B cell (primary cell): Measurements from ENCODE around the gene SERPINB6. TPM values are rescaled to one million over a fixed set of nuclear protein-coding genes. Genes with fewer than 3 reads are reported as not detected.
A peak's percentile ranks its signal among the peaks of the same experiment; 100 is the strongest.

ENCODE experiments used
- ATAC-seq: fragments of 200-7000 bp; cut with Tn5 transposase; one replicate; pipeline ENCODE4 v1.10.0; 2021; ENCODE audit warnings: low read depth, mild to moderate bottlenecking, moderate number of reproducible peaks, moderate library complexity
- CTCF ChIA-PET: fragments of 350-600 bp; sonication (Branson Sonifier 250); formaldehyde crosslinking; loops from one replicate; lab custom pipeline; 2021; ENCODE audit warnings: antibody characterized with exemption, inconsistent platforms; lab: Charles Lee
- POLR2A ChIA-PET: fragments of 350-600 bp; sonication (Branson Sonifier 250); formaldehyde crosslinking; loops from one replicate; lab custom pipeline; 2021; ENCODE audit warnings: antibody characterized with exemption; lab: Charles Lee
- DNase-seq: peaks from one replicate; pipeline ENCODE4 v3.0.0; 2013
- H2AFZ ChIP-seq: 2 replicates; pipeline ENCODE4 v1.6.1; 2012; ENCODE audit warnings: mild to moderate bottlenecking, low read depth, low read length; ENCODE audit not compliant: insufficient read depth, poor library complexity, severe bottlenecking
- H3K27ac ChIP-seq, 2 donors: 1 replicate in 1 of 2; 2 replicates in 1 of 2; pipeline ENCODE4 v1.5.1; 2012 to 2013; ENCODE audit warnings: low read length in 2 of 2, mild to moderate bottlenecking in 2 of 2, moderate library complexity in 1 of 2
- H3K27me3 ChIP-seq, 4 experiments: fragments of 200-600 bp in 1 of 4; sonication (generic) in 1 of 4; replicated peaks in 1 of 4; 1 replicate in 2 of 4; 2 replicates in 2 of 4; pipeline versions ENCODE4 v1.6.1 to v1.7.0; 2013 to 2016; ENCODE audit warnings: low read length in 3 of 4, mild to moderate bottlenecking in 2 of 4, mixed read lengths in 1 of 4, moderate library complexity in 1 of 4; ENCODE audit not compliant: insufficient read depth in 4 of 4, control insufficient read depth in 3 of 4; ENCODE audit errors: control extremely low read depth in 1 of 4
- H3K36me3 ChIP-seq, 2 experiments: replicated peaks in 1 of 2; 1 replicate in 1 of 2; 2 replicates in 1 of 2; pipeline versions ENCODE4 v1.6.1 to v1.7.1; 2013; ENCODE audit warnings: low read length in 1 of 2; ENCODE audit not compliant: insufficient read depth in 2 of 2, control insufficient read depth in 1 of 2; ENCODE audit errors: control extremely low read depth in 1 of 2, extremely low read depth in 1 of 2
- H3K4me1 ChIP-seq, 2 donors: fragments of 200-600 bp in 1 of 2; sonication (generic) in 1 of 2; 1 replicate in 1 of 2; 2 replicates in 1 of 2; pipeline versions ENCODE4 v1.5.1 to v1.6.1; 2013 to 2017; ENCODE audit warnings: low read length in 2 of 2; ENCODE audit not compliant: control insufficient read depth in 2 of 2, insufficient read depth in 2 of 2
- H3K4me2 ChIP-seq: replicated peaks from 2 replicates; pipeline ENCODE3; 2012; ENCODE audit warnings: mild to moderate bottlenecking, low read depth, low read length; ENCODE audit not compliant: poor library complexity, severe bottlenecking
- H3K4me3 ChIP-seq, 5 experiments: fragments of 200-600 bp in 1 of 5; sonication (generic) in 1 of 5; 1 replicate in 3 of 5; 2 replicates in 2 of 5; pipeline versions ENCODE4 v1.5.1 to v1.7.0; 2011 to 2016; ENCODE audit warnings: low read length in 4 of 5, mild to moderate bottlenecking in 4 of 5, low read depth in 2 of 5, control low read depth in 1 of 5, moderate library complexity in 1 of 5; ENCODE audit not compliant: insufficient read depth in 1 of 5; ENCODE audit errors: control extremely low read depth in 1 of 5, extremely low read depth in 1 of 5
- H3K79me2 ChIP-seq: fragments of 200-600 bp; sonication (generic); one replicate; pipeline ENCODE4 v1.6.0; 2016; ENCODE audit warnings: low read length; ENCODE audit not compliant: control insufficient read depth, insufficient read depth
- H3K9ac ChIP-seq: fragments of 200-600 bp; sonication (generic); 2 replicates; pipeline ENCODE4 v1.6.1; 2017; ENCODE audit warnings: mild to moderate bottlenecking, low read length, moderate library complexity
- H3K9me3 ChIP-seq, 3 donors: one replicate each; pipeline versions ENCODE4 v1.6.1 to v1.7.1; 2013; ENCODE audit warnings: low read length in 2 of 3; ENCODE audit not compliant: control insufficient read depth in 2 of 3, insufficient read depth in 1 of 3; ENCODE audit errors: control extremely low read depth in 1 of 3
- H4K20me1 ChIP-seq: 2 replicates; pipeline ENCODE4 v1.6.0; 2012; ENCODE audit warnings: mild to moderate bottlenecking, low read length; ENCODE audit not compliant: insufficient read depth, control insufficient read depth, poor library complexity, severe bottlenecking
- H3K27ac Mint-ChIP-seq: one replicate; pipeline ENCODE4 v1.8.0; 2021; ENCODE audit warnings: mixed read lengths
- H3K27me3 Mint-ChIP-seq: one replicate; pipeline ENCODE4 v1.8.0; 2021; ENCODE audit warnings: mixed read lengths
- H3K4me1 Mint-ChIP-seq: one replicate; pipeline ENCODE4 v1.8.0; 2021; ENCODE audit warnings: mixed read lengths
- H3K4me3 Mint-ChIP-seq: one replicate; pipeline ENCODE4 v1.8.0; 2021; ENCODE audit warnings: mixed read lengths
- H3K9me3 Mint-ChIP-seq: one replicate; pipeline ENCODE4 v1.8.0; 2022; ENCODE audit warnings: mixed read lengths; ENCODE audit not compliant: insufficient read depth
- CTCF ChIP-seq: fragments of 200-600 bp; IDR thresholded peaks from one replicate; pipeline ENCODE4 v1.8.0; 2022; ENCODE audit warnings: antibody characterized with exemption, mild to moderate bottlenecking
- EZH2 ChIP-seq: IDR thresholded peaks from 2 replicates; pipeline ENCODE4 v1.6.1; 2012; ENCODE audit warnings: borderline replicate concordance, low read depth, mild to moderate bottlenecking, moderate library complexity, low read length; ENCODE audit not compliant: insufficient read depth, poor library complexity, severe bottlenecking
- WGBS: methylation state at CpG from one replicate; pipeline ENCODE4 v1.1.5; 2013; ENCODE audit warnings: missing lambda C conversion rate; ENCODE audit not compliant: insufficient coverage; 5-methylcytosine and 5-hydroxymethylcytosine counted together
- intact Hi-C: fragments of 100-400 bp; cut with micrococcal nuclease; formaldehyde crosslinking; loops from one replicate; pipeline ENCODE4 v1.10.0; 2022
- polyA plus RNA-seq: library from polyadenylated mRNA; depleted of rRNA; stranded (reverse); fragments of >200 nt; gene quantifications from 2 replicates; pipeline ENCODE4 v1.2.3, GENCODE V29; 2012
- total RNA-seq, 2 donors: library from RNA; stranded (reverse); fragments of 120-200 nt in 1 of 2; gene quantifications; 1 replicate in 1 of 2; 2 replicates in 1 of 2; pipeline versions ENCODE4 v1.2.3 to v1.2.4, GENCODE V29; 2013 to 2022

Gene SERPINB6
- total and polyA plus RNA-seq, 2 donors (not counting 1 experiment from before 2014, with no cell fraction given), result 35.2 to 58.5 TPM

DNA sequence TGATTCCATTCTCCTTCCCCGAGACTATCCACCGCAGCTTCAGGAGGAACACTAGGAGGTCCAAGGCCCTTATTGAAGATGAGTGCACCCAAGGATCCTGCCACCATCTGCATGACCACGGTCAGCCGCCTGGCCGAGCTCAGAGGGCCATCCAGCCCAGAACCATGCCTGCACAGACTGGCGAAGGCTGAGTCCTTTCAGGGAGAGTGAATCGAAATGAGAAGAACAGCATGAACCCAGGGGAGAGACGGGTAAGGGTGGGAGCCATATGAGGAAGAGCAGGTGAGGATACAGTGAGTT lies 26.3 kb downstream of the SERPINB6 start:
- TF ChIP-seq EZH2 (no peak), CTCF (no peak)
- Mint-ChIP-seq H3K4me1 (peaks cover 64% of the 10 kb centered on the region), H3K27me3 (no peaks in the 10 kb centered on the region), H3K9me3 (no peaks in the 10 kb centered on the region), H3K4me3 (peak overlapping the region; percentile 66), H3K27ac (peak overlapping the region; percentile 79)
- intact Hi-C loops, result no loop called here
- peaks cover 0 to 11% of the 10 kb centered on the region in 2 experiments for H3K36me3 ChIP-seq
- no peaks in the 10 kb centered on the region for H3K79me2 ChIP-seq
- H3K27me3 ChIP-seq, result no peaks in the 10 kb centered on the region
- peak; percentile 12 for ATAC-seq
- WGBS, result 93% methylated on average over 6 of the region's 8 CpGs
- no peaks in the 10 kb centered on the region for H4K20me1 ChIP-seq
- no peak overlapping the region for H3K4me3 ChIP-seq
- peaks cover 0 to 19% (median 0%) of the 10 kb centered on the region in 3 donors for H3K9me3 ChIP-seq
- ChIA-PET CTCF (interaction anchor here (0.9 to 6.1 kb wide), 7 partner anchors 6 to 154 kb away, joined by 3 to 37 read pairs (median 8); no protein-coding TSS in a partner anchor), POLR2A (interaction anchor here (0.7 kb wide), 1 partner anchor 9 kb away, joined by 7 read pairs; no protein-coding TSS in a partner anchor)
- peak overlapping the region; percentile 60 for H3K4me2 ChIP-seq
- no peak overlapping the region for H3K9ac ChIP-seq
- no peak overlapping the region for H2AFZ ChIP-seq
- H3K4me1 ChIP-seq, result peaks cover 50 to 74% of the 10 kb centered on the region in 2 donors
- no peak overlapping the region for H3K27ac ChIP-seq
- peak; percentile 36 for DNase-seq

GRCh38 chr6:2944405-2945152 lies 26.8 kb downstream of the SERPINB6 start:
- Mint-ChIP-seq H3K27ac (peak overlapping the region; percentile 79), H3K4me1 (peaks cover 67% of the 10 kb centered on the region), H3K9me3 (no peaks in the 10 kb centered on the region), H3K27me3 (no peaks in the 10 kb centered on the region), H3K4me3 (peak overlapping the region; percentile 66)
- H4K20me1 ChIP-seq, result no peaks in the 10 kb centered on the region
- peaks cover 0 to 11% of the 10 kb centered on the region in 2 experiments for H3K36me3 ChIP-seq
- no peaks in the 10 kb centered on the region for H3K79me2 ChIP-seq
- intact Hi-C loops, result loop anchor here (5.0 kb wide), 1 partner anchor 108 kb away; no protein-coding TSS in a partner anchor
- H3K27ac ChIP-seq, result no peak overlapping the region
- H3K27me3 ChIP-seq, result no peaks in the 10 kb centered on the region
- no peak for ATAC-seq
- peak overlapping the region; percentile 60 for H3K4me2 ChIP-seq
- CTCF ChIA-PET, result interaction anchor here (0.7 to 6.1 kb wide), 12 partner anchors 7 to 153 kb away, joined by 3 to 37 read pairs (median 7); no protein-coding TSS in a partner anchor
- H3K9me3 ChIP-seq, result peaks cover 0 to 23% (median 0%) of the 10 kb centered on the region in 3 donors
- DNase-seq, result no peak
- no peak overlapping the region for H2AFZ ChIP-seq
- no peak overlapping the region for H3K4me3 ChIP-seq
- no peak overlapping the region for H3K9ac ChIP-seq
- peaks cover 50 to 74% of the 10 kb centered on the region in 2 donors for H3K4me1 ChIP-seq
- POLR2A ChIA-PET, result interaction anchor here (0.7 kb wide), 1 partner anchor 10 kb away, joined by 7 read pairs; no protein-coding TSS in a partner anchor
- 93% methylated on average over 5 of the region's 7 CpGs for WGBS
- TF ChIP-seq EZH2 (no peak), CTCF (no peak)
